Measurements from ENCODE around the gene TOLLIP.

DNA sequence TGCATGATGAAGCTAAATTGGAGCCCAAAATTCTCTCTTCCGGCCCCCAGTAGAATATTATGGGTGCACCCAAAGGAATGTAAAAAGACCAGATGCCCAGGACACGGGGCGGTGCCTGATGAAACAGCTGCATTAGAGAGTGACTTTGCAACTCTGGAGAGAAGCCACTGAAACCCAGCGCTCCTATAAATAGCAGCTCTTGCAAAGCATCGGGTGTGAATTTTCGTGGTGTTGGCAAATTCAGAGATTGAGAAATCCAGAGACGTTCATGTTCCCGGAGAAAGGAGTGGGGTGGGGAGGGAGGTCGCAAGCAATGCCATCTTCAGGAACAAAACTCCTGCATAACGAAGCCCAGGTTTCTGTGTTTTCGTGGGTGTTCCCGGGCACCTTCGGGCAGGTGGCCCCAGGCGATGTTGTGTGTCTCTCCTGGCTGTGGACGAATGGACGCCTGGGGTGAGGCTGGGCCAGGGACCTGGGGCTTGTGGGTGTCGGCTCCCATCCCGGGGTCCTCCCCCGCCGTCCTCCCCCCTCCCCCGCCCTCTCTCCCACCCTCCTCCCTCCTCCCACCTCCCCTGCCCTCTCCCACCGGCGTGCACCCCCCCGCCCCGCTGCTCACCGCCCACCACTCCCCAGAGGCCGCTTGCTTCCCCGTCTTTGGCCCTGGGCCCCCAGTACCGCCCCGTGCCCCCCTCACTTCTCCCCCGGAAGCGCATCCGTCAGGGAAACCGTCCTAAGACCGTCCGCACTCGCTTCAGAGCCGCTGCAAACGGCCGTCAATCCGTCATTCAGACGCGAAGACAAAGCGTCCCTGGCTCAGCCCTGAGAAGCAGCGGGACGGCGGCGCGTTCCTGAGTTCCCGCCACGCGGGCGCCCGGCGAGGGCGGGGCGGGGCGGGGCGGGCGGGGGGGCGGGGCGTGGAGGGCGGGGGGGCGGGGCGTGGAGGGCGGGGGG is 26.7 kb upstream of the TOLLIP start:
- TF ChIP-seq, protein P1, sequence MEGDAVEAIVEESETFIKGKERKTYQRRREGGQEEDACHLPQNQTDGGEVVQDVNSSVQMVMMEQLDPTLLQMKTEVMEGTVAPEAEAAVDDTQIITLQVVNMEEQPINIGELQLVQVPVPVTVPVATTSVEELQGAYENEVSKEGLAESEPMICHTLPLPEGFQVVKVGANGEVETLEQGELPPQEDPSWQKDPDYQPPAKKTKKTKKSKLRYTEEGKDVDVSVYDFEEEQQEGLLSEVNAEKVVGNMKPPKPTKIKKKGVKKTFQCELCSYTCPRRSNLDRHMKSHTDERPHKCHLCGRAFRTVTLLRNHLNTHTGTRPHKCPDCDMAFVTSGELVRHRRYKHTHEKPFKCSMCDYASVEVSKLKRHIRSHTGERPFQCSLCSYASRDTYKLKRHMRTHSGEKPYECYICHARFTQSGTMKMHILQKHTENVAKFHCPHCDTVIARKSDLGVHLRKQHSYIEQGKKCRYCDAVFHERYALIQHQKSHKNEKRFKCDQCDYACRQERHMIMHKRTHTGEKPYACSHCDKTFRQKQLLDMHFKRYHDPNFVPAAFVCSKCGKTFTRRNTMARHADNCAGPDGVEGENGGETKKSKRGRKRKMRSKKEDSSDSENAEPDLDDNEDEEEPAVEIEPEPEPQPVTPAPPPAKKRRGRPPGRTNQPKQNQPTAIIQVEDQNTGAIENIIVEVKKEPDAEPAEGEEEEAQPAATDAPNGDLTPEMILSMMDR (conservative IDR thresholded peaks at IDR 0.05; ENCODE audit: low read depth, low read length): no peak
- TF ChIP-seq, protein P2, sequence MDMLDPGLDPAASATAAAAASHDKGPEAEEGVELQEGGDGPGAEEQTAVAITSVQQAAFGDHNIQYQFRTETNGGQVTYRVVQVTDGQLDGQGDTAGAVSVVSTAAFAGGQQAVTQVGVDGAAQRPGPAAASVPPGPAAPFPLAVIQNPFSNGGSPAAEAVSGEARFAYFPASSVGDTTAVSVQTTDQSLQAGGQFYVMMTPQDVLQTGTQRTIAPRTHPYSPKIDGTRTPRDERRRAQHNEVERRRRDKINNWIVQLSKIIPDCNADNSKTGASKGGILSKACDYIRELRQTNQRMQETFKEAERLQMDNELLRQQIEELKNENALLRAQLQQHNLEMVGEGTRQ (IDR thresholded peaks at IDR 0.05; ENCODE audit: low read depth, low read length): no peak
- TF ChIP-seq RAD21 (IDR thresholded peaks at IDR 0.05; ENCODE audit: low read length) (no peak), BHLHE40 (IDR thresholded peaks at IDR 0.05; ENCODE audit: low read depth, low read length) (no peak), POLR2A (IDR thresholded peaks at IDR 0.05; ENCODE audit: low read depth, low read length) (no peak), RFX5 (IDR thresholded peaks at IDR 0.05; ENCODE audit: low read depth, low read length) (no peak), MAFK (IDR thresholded peaks at IDR 0.05; ENCODE audit: low read depth, low read length) (no peak), MXI1 (IDR thresholded peaks at IDR 0.05; ENCODE audit: borderline replicate concordance, low read depth, low read length) (no peak), NFE2L2 (IDR thresholded peaks at IDR 0.05; ENCODE audit: low read depth, low read length) (peak; percentile 60; the same call in 1 of the 2 replicates), CEBPB (IDR thresholded peaks at IDR 0.05; ENCODE audit: low read depth, low read length) (peak; percentile 76)
- TF ChIP-seq, protein P3, sequence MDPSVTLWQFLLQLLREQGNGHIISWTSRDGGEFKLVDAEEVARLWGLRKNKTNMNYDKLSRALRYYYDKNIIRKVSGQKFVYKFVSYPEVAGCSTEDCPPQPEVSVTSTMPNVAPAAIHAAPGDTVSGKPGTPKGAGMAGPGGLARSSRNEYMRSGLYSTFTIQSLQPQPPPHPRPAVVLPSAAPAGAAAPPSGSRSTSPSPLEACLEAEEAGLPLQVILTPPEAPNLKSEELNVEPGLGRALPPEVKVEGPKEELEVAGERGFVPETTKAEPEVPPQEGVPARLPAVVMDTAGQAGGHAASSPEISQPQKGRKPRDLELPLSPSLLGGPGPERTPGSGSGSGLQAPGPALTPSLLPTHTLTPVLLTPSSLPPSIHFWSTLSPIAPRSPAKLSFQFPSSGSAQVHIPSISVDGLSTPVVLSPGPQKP (IDR thresholded peaks at IDR 0.05; ENCODE audit: borderline replicate concordance, low read depth, low read length): no peak

Measured in IMR-90 (cell line).